ENCODE results near the gene DNMT1. TPM values are rescaled to one million over a fixed set of nuclear protein-coding genes. Genes with fewer than 3 reads are reported as not detected.

Gene DNMT1
- polyA plus RNA-seq, 1 donor from 2014 or later = 58.4 TPM

- Histone ChIP-seq H4K20me1 (ENCODE audit: insufficient read depth) (no peaks in the 10 kb centered on the region), H3K36me3 (ENCODE audit: insufficient read depth, low read length) (no peaks in the 10 kb centered on the region), H3K9ac (ENCODE audit: low read length) (no peak overlapping the region), H2AFZ (ENCODE audit: low read depth, low read length) (no peak overlapping the region), H3K4me2 (ENCODE audit: low read length) (no peak overlapping the region), H3F3A (ENCODE audit: insufficient read depth, low read length, poor library complexity, severe bottlenecking) (no peaks in the 10 kb centered on the region), H3K79me2 (replicated peaks; ENCODE audit: insufficient read depth, low read length) (peaks cover 12% of the 10 kb centered on the region), H3K9me2 (ENCODE audit: insufficient read depth, low read length) (no peaks in the 10 kb centered on the region), H3K4me3 (ENCODE audit: low read length) (no peak overlapping the region), H3K9me3 (ENCODE audit: low read length) (no peaks in the 10 kb centered on the region), H3K27ac (ENCODE audit: low read length) (no peak overlapping the region), H3K27me3 (ENCODE audit: insufficient read depth, low read depth, low read length) (no peaks in the 10 kb centered on the region)
- TF ChIP-seq POLR2AphosphoS5 (IDR thresholded peaks at IDR 0.05) (no peak), TAF1 (IDR thresholded peaks at IDR 0.05; ENCODE audit: low read depth) (no peak), CTCF (IDR thresholded peaks at IDR 0.05; ENCODE audit: poor library complexity, severe bottlenecking) (no peak), RAD21 (conservative IDR thresholded peaks at IDR 0.05) (no peak), MXI1 (conservative IDR thresholded peaks at IDR 0.05; ENCODE audit: poor library complexity, severe bottlenecking) (no peak), EZH2 (IDR thresholded peaks at IDR 0.05; ENCODE audit: borderline replicate concordance, insufficient read depth, low read length, poor library complexity, severe bottlenecking) (no peak), REST (IDR thresholded peaks at IDR 0.05; ENCODE audit: borderline replicate concordance) (no peak), EP300 (conservative IDR thresholded peaks at IDR 0.05; ENCODE audit: poor library complexity, severe bottlenecking) (no peak), SMC3 (conservative IDR thresholded peaks at IDR 0.05; ENCODE audit: poor library complexity) (no peak)
Observed at GRCh38 chr19:10110972-10111317, 83.8 kb downstream of the DNMT1 start.

- H3K27me3 ChIP-seq (ENCODE audit: insufficient read depth, low read depth, low read length) = no peaks in the 10 kb centered on the region
- no peaks in the 10 kb centered on the region for H3F3A ChIP-seq (ENCODE audit: insufficient read depth, low read length, poor library complexity, severe bottlenecking)
- no peaks in the 10 kb centered on the region for H3K9me3 ChIP-seq (ENCODE audit: low read length)
- TF ChIP-seq MXI1 (conservative IDR thresholded peaks at IDR 0.05; ENCODE audit: poor library complexity, severe bottlenecking) (no peak), POLR2AphosphoS5 (IDR thresholded peaks at IDR 0.05) (no peak), RAD21 (conservative IDR thresholded peaks at IDR 0.05) (no peak), SMC3 (conservative IDR thresholded peaks at IDR 0.05; ENCODE audit: poor library complexity) (no peak)
- H3K79me2 ChIP-seq (replicated peaks; ENCODE audit: insufficient read depth, low read length) = peaks cover 12% of the 10 kb centered on the region
- no peak overlapping the region for H3K4me2 ChIP-seq (ENCODE audit: low read length)
- H3K36me3 ChIP-seq (ENCODE audit: insufficient read depth, low read length) = no peaks in the 10 kb centered on the region
- H3K9ac ChIP-seq (ENCODE audit: low read length) = no peak overlapping the region
- H2AFZ ChIP-seq (ENCODE audit: low read depth, low read length) = no peak overlapping the region
- H3K4me3 ChIP-seq (ENCODE audit: low read length) = no peak overlapping the region
- H3K27ac ChIP-seq (ENCODE audit: low read length) = no peak overlapping the region
- no peaks in the 10 kb centered on the region for H3K9me2 ChIP-seq (ENCODE audit: insufficient read depth, low read length)
- no peaks in the 10 kb centered on the region for H4K20me1 ChIP-seq (ENCODE audit: insufficient read depth)
Observed at GRCh38 chr19:10110076-10110971, 84.4 kb downstream of the DNMT1 start.
